ENCODE measurements around the gene GRID2IP.
A peak's percentile ranks its signal among the peaks of the same experiment; 100 is the strongest.

GRID2IP gene

GRCh38 chr7:6556196-6556595 lies 4.9 kb upstream of the GRID2IP start:
- H3K36me3 ChIP-seq (ENCODE audit: low read length) = no peaks in the 10 kb centered on the region
- H3K4me3 ChIP-seq (ENCODE audit: insufficient read depth, low read length, poor library complexity, severe bottlenecking) = no peak overlapping the region
- H3K4me2 ChIP-seq (ENCODE audit: low read depth, low read length, poor library complexity, severe bottlenecking) = no peak overlapping the region
- H2AFZ ChIP-seq (ENCODE audit: low read depth, low read length, severe bottlenecking) = no peak overlapping the region
- H3K9ac ChIP-seq (ENCODE audit: low read length) = no peak overlapping the region
- H4K20me1 ChIP-seq (ENCODE audit: low read depth, low read length) = no peaks in the 10 kb centered on the region
- no peaks in the 10 kb centered on the region for H3K27me3 ChIP-seq (ENCODE audit: low read length)
- H3K79me2 ChIP-seq (ENCODE audit: insufficient read depth, low read length) = no peaks in the 10 kb centered on the region
- no peaks in the 10 kb centered on the region for H3K9me2 ChIP-seq (replicated peaks; ENCODE audit: insufficient read depth, low read length)
- no peaks in the 10 kb centered on the region for H3F3A ChIP-seq (ENCODE audit: insufficient read depth)
- no peaks in the 10 kb centered on the region for H3K9me3 ChIP-seq (ENCODE audit: insufficient read depth, low read length)
- TF ChIP-seq CTCF (IDR thresholded peaks at IDR 0.05; ENCODE audit: insufficient read depth, low read length, poor library complexity, severe bottlenecking) (peak; percentile 39), EZH2phosphoT487 (conservative IDR thresholded peaks at IDR 0.05; ENCODE audit: low read length) (no peak)
- no peak overlapping the region for H3K27ac ChIP-seq (ENCODE audit: low read depth, low read length)

GRCh38 chr7:6554848-6555247 lies 3.6 kb upstream of the GRID2IP start:
- Histone ChIP-seq H3K27me3 (ENCODE audit: low read length) (no peaks in the 10 kb centered on the region), H3K4me2 (ENCODE audit: low read depth, low read length, poor library complexity, severe bottlenecking) (no peak overlapping the region), H2AFZ (ENCODE audit: low read depth, low read length, severe bottlenecking) (no peak overlapping the region), H3K9me3 (ENCODE audit: insufficient read depth, low read length) (no peaks in the 10 kb centered on the region), H4K20me1 (ENCODE audit: low read depth, low read length) (no peaks in the 10 kb centered on the region), H3K4me3 (ENCODE audit: insufficient read depth, low read length, poor library complexity, severe bottlenecking) (no peak overlapping the region), H3K9ac (ENCODE audit: low read length) (no peak overlapping the region), H3K36me3 (ENCODE audit: low read length) (no peaks in the 10 kb centered on the region), H3K27ac (ENCODE audit: low read depth, low read length) (no peak overlapping the region), H3K9me2 (replicated peaks; ENCODE audit: insufficient read depth, low read length) (no peaks in the 10 kb centered on the region), H3K79me2 (ENCODE audit: insufficient read depth, low read length) (no peaks in the 10 kb centered on the region), H3F3A (ENCODE audit: insufficient read depth) (no peaks in the 10 kb centered on the region)
- TF ChIP-seq CTCF (IDR thresholded peaks at IDR 0.05; ENCODE audit: insufficient read depth, low read length, poor library complexity, severe bottlenecking) = no peak
- no peak for TF ChIP-seq EZH2phosphoT487 (conservative IDR thresholded peaks at IDR 0.05; ENCODE audit: low read length)

- Histone ChIP-seq H3K27ac (ENCODE audit: low read depth, low read length) (no peak overlapping the region), H3K79me2 (ENCODE audit: insufficient read depth, low read length) (no peaks in the 10 kb centered on the region), H4K20me1 (ENCODE audit: low read depth, low read length) (no peaks in the 10 kb centered on the region), H2AFZ (ENCODE audit: low read depth, low read length, severe bottlenecking) (no peak overlapping the region), H3F3A (ENCODE audit: insufficient read depth) (no peaks in the 10 kb centered on the region), H3K9me2 (replicated peaks; ENCODE audit: insufficient read depth, low read length) (no peaks in the 10 kb centered on the region), H3K9ac (ENCODE audit: low read length) (no peak overlapping the region), H3K36me3 (ENCODE audit: low read length) (no peaks in the 10 kb centered on the region), H3K4me2 (ENCODE audit: low read depth, low read length, poor library complexity, severe bottlenecking) (no peak overlapping the region), H3K9me3 (ENCODE audit: insufficient read depth, low read length) (no peaks in the 10 kb centered on the region), H3K4me3 (ENCODE audit: insufficient read depth, low read length, poor library complexity, severe bottlenecking) (no peak overlapping the region), H3K27me3 (ENCODE audit: low read length) (no peaks in the 10 kb centered on the region)
- no peak for TF ChIP-seq EZH2phosphoT487 (conservative IDR thresholded peaks at IDR 0.05; ENCODE audit: low read length)
- no peak for TF ChIP-seq CTCF (IDR thresholded peaks at IDR 0.05; ENCODE audit: insufficient read depth, low read length, poor library complexity, severe bottlenecking)
These were observed 2.3 kb upstream of the GRID2IP start for GRCh38 chr7:6553448-6554044.

Data from SU-DHL-6 (cell line).